NCI-H446 treated with DMSO at 0.1 percent for 48 hours (cell line): ENCODE data around the gene SETBP1.

Source experiments
- DNase-seq: peaks from one replicate; lab custom pipeline; 2025; lab: John Stamatoyannopoulos, UW

SETBP1 gene

DNA sequence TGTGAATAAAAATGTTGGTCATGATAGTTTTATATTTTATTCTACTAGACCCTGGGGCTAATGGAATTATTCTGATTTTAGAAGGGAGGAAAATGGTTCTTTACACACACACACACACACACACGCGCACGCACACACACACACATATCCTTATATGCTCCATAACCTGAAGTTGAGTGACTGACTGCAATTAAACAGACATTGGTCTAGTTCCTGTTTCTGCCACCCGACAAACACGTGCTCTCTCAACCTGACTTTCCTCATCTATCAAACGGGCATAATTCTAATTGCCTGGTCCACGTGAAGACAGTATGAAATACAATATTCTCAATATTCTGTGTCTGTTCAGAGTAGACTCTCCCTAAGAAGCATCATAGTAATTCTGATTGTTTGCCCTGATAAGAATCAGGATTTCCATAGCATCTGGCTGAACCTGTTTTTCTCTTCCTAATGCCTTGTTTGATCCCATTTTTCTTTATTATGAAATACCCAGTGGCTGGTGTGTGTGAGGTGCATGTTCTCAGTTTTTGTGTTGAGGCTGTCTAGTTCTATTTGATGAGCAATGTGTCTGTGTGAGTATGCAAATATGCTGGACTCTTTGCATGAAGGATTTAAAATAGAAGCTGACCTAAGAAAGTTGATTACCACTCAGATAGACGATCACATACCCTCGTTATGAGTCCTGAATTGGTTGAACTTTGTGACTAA, 51.0 kb downstream of the SETBP1 start:
- no peak for DNase-seq

DNA sequence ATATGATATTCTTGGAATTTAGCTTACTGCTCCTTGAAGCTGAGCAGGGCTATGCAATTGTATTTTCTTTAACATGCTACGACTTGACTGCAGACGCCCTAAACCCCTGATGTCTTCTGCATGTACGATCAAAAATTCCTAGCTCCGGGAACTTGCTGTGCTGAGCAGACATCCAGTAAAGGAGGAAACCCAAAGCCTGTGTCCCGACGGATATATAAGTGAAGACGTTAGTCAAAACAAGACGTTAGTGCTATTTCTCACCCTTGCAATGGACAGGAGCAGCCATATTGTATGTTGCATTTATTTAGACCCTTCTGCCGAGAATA, 51.5 kb downstream of the SETBP1 start:
- no peak for DNase-seq

DNA sequence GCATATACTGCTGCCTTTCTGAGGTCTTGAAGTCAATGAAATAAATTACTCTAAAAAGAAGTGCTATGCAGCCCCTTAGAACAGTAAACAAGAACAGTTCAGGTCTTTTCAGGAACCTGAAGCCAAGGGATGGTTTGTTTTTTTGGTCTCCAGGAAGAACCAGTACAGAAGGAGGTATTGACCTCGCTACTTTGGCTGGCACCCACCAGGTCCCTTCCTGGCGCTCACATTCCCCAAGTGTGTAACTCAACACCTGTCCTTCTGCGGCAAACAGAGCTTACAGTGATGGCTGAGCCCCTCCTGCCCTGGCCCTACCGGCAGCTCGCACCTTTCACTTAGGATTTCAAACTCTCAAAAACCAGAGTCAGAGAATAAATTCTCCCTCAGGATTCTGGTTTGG, 51.9 kb downstream of the SETBP1 start:
- DNase-seq, result no peak

DNA sequence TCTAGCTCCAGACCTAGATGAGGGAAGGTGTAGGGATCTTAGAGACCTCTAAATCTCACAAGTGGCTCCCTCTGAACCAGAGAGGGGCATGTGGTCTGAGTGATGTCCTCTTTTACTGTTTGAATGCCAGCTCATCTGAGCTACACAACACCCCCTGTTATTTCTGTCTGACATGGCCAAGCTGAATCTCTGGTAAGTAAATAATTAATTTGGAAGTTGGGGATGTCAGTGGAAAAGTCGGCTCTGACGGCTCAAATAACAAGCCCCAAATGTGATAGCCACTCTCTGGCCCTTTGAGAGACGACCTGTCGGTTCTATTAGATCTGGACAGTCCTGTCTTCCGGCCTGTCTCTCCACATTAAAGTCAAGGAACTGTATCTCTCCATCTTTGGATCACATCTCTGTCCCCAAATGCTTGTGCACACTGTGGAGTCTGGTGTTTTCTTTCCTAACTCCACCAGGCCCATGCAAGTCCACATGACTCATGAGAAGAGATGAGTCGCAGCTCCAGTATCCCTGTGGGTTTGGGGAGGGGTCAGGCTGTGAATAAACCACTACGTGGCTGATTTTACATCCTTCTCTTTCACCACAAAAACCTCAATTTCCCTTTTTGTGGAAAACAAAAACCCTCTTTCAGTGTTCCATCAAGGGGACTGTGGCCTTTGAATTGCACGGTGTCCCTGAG, 52.5 kb downstream of the SETBP1 start:
- DNase-seq, result no peak

DNA sequence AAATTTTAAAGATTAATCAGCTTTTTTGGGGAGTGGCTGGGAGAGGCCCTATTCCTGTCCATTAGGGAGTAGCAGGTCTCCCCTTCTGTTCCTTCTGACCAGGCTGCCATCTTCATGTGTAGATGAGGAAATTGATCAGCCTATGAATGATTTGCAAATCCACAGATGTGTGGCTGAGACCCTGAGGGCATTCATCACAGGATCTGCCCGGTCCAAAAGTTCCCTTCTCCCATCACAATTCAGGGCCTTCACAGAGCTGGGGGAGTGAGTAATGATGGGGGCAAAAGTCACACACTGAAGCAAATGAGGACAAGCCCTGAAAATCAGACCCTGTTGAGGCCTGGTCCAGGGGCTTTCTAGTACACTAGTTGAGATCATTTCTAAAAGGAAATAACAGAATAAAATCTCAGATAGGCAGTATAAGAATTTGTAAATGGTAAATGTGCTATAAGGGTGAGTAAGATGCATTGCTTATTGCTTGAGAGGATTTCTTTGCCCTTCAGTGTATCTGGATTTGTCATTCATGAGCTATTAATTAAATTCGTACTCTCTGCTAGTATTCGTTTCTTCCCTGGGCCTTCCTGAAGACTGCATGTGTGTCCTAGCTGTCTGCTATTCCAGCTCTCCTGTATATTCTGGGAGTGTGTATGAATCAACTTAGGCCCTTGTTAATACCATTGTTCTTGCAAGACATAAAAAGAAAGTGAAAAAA, 53.2 kb downstream of the SETBP1 start:
- DNase-seq, result no peak

DNA sequence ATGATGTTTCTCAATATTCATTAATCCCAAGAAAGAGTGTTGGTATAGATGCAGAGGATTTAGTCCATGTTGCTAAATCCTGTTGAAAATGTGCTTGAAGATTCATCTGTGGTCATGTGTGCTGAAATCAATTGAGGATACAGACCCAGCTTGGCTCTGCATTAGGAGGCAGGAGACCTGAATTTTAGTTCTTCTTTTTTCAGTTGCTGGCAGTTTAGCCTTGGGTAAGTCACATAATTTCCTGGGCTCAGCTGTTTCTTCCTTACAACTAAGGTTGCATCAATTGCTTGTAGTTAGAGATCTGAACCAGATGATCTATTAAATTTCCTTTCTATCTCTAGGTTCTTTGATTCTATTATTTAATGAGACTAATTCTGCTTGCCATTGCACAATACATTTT, 54.4 kb downstream of the SETBP1 start:
- DNase-seq, result no peak

DNA sequence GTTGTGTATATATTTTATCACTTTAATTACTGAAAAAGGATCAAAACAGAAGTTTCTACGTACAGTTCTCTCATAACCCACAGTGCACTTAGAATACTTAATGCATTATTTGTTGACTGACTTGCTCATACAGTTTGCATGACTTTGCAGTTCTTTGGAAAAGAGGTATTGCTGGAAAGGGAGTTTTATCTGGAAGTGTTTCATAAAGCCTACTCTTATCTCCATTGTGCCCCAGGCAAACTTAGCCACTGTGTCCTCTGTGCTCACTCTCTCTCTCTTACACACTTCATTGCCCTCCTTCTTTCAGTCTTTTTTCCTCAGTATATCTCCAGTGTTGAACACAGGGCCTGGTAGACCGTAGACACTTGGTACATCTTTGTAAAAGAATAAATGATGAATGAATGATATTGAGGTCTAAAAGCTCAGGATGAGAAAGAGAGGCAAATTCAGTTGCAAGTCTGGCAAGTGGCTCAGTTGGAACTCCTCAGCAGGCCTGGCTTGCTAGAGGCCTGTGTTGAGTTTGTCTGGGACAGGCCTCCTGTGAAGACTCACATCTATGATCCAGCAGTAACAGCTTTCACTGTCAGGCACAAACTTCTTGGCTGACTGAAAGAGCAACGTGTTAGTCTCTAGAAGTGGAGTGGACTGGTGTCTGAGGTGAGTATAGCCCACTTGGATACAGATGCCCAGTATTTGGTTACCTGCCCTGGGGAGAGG, 56.1 kb downstream of the SETBP1 start:
- DNase-seq, result no peak

DNA sequence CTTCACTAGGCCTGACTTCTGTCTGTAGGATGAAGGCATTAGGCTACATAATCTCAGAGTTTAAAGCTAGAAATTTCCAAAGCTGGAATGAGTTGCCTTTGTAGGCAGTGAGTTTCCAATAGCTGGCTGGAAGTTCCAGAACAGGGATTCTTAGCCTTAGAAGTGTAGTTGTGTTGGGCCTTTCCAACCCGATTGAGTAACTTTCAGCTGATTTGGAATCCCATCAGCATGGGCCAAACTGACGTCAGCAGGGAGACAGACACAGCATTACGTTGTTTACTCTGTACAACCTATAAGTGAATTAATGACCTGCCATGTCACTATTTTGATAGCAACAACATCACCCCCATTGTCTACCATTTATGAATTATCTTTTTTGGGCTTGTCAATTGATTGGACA, 56.9 kb downstream of the SETBP1 start:
- DNase-seq, result no peak

DNA sequence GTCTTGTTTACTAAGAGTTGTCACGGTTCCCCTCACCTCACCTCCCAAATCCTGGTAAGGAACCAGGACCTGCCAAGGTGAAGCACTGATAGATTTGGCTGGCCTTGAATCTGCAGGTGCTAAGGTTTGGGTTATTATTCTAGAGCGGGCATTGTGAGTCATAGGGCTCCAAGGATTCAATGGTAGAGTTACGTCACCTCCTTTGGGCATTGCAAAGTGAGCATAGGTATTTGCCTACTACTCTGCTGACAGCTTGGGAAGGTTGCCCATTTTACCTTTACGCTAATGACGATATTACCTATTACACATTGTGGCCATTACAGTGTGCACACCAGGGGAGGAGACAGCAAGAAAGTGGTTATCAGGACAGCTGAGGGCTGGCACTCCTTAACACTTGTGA, 59.3 kb downstream of the SETBP1 start:
- no peak for DNase-seq

DNA sequence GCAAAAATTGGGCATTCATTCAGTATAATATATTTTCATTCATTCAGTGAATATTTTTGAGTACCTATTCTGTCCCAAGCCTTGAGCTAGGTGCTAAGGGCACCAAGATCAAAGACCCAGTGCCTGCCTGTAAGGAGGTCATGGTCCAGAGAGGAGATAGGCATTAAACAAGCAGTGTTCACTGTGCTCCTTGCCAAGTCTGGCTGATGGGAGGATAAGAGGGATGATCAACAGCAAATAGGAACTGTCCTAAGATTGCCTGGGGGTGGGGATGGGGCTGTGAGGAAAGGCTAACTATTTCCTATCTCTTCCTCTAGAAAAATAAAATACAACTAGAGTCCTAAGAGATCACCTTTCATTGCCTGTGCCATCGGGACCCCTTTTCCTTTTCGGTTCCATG, 60.4 kb downstream of the SETBP1 start:
- peak; percentile 57 for DNase-seq

DNA sequence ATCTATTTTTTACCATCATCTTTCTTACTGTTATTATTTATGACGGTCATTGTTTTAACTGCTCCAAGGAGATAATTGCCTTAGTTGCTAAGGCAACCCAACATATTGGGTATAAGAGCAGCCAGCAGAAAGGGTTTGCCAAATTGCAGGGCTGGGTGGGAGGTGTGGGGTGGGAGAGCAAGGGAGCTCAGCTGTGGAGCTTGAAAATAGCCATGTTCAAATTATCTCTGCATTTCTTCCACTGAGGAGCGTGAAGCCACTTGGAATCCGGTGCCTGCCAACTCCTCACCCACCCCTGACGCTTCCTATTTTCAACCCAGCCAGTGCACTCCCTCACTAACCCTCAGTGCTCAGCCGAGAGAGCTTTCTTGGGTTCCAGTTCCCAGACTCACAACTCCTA, 60.8 kb downstream of the SETBP1 start:
- DNase-seq, result peak; percentile 71

DNA sequence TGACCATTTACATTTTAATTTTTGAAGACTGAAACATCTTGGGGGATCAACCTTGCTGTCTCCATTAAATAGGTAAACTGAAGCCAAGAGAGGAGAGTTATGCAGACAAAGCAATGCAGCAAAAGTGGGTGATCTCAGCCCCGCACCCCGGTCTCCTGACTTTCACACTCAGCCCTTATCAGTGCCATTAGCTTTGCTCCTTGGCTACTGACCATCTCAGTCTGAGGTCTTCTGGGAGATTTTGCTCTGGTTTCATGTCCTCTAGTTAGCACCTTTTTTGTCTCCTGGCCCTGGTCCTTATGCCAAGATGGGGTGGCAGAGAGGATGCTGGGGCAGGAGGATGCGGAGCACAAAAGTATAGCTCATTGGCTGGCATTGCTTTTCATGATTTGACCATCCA, 61.4 kb downstream of the SETBP1 start:
- DNase-seq, result no peak

DNA sequence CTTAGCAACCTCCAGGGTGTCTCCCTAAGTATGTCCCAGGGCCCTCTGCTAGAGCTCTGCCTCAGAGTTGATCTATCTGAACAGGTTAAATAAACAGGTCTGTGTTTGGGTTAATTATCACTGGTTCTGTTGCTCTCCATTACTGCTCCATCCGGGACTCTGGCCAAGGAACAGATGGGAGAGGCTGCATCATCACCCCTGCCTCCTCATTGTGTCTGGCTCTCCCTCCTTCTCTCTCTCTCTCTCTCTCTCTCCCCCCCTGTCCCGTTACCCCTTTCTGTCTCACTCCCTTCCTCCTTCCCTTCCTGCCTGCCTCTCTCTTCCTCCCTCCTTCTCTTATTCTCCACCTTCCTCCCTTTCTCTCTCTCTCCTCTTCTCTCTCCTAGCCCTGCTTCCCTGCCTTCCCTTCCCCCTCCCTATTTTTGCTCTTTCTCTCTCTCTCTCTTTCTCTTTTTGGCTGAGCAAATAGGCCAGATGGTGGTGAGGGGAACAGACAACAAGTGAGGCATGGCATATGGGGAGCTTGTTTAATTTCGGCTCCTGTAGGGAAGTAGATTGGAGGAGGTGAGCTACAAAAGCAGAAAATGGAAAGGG, 62.1 kb downstream of the SETBP1 start:
- DNase-seq, result peak; percentile 96

DNA sequence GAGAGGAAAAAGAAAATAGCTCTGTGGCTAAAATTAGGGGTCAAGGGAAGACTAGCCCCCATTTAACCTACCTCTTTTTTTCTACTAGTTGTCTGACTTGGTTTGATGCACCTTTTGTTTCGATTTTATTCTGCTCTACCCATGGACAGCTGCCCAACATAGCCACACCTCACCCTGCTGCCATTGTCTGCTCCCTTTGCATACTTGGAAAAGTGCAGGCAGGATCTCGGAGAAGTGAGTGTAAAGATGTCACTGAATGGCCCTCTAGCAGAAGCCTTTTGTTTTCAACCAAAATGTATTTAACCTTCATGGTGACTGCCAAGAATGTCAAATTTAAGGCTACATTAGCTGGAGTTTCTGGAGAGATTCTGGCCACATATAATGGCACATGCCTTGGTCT, 62.9 kb downstream of the SETBP1 start:
- DNase-seq, result peak; percentile 42

DNA sequence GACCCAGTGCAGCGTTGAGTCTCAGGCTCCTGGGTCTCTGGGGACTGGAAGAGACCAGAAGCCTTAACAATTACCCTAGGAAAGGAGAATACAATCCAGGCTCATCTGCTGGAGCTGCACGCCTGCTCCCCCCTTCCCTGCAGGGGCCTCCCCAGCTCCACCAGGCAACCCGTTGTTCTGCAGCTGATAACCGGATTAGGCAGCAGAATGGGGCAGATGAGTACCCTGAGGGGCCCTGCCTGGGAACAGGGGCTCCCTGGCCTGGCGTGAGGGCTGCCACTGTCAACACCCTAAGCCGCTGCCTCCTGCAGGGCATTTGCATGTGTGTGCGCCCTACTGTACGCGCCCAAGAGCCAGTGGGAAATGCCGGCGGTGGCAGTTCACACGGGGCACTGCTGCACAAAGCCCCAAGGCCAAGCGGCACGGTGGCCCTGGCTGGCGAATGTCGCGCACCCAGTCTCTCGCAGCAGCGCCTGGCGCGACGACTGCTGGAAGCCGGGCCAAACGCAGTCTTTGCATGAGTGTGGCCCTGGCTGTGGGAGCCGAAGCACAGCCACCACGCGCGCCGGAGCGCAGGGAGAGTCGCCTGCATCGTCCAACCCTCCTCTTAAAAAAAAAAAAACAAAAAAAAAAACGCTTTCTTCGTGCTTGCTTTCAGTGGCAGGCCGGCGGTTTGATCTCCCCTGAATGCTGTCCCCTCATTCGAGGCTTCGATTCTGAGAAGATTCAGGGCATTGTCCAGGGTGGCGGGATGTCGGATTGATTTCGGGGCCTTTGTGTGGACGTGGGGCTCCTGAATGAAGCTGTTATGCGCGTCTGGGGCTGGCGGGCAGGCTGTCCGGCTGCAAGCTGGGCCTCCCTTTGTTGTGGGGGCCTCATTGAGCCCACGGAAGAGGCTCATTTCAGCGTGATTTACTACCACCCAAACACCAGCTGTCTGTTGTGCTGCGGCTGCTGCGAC, 63.8 kb downstream of the SETBP1 start:
- no peak for DNase-seq

DNA sequence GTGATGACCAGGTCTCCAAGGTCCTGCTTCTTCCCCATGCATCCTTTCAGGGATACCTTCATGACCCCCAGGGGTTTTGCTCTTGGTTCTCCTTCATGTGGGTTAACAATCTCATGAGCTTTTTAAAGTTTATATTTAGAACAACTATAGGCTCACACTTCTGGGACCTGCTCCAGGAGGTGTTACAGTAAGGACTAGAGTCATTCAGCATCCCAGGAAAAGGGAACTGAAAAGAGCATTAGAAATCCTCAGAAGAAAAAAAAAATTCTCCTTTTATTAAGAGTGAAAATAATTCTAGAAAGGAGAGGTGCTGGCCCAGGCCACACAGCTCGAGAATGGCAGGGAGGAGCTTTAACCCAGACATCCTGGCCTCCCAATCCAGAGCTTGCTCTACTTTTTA, 66.5 kb downstream of the SETBP1 start:
- no peak for DNase-seq

DNA sequence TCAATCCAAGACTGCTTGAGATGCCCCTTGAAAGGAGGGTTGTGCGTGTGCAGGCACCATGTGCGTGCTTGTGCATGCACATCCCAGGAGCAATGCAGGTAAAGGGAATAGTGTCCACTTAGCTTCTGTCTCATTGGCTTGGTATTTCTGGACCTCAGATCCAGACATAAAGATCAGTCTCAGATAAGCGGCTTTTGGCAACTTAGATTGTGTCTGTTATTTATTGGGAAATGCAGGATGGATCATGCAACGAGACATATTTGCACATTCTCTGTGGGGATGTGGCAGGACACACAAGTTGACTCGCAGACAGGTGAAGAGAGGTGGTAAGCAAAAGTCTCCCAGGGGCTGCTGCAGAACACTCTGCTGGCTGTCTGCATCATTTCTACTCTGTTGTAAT, 67.9 kb downstream of the SETBP1 start:
- DNase-seq, result no peak

DNA sequence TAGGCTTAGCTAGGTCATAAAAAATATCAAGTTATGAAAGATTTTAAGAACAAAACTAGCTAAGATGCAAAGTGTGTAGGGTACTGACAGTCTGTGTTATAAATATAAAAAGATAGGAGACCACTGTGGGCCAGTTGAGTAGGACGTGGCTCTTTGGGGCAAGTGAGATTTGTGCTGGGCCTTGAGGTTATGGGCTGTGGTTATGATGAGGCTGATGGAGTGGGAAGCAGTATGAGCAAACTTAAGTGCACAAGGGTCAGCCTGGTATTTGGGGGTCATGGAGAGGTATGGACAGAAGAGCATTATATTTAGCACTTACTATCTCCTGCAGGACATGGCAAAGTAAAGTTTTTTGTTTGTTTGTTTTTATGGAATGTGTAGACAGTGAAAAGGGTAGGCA, 70.1 kb downstream of the SETBP1 start:
- no peak for DNase-seq

DNA sequence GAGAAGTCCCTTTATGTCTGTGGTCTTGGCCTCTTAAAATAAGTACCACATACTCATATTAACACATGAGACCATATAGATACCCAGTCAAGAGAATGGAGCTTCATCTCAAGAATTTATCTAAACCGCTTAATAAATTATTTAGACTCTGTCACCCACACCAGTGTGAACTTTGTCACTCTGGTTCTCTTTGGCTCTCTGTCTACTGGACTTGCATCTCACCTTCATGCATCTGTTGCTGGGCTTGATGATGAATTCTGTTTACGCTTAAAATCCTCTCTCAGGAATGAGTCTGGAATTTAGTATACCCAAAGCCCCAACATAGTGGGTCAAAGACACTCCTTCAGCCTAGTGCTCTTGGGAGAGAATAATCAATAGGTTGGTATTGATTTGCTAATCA, 73.9 kb downstream of the SETBP1 start:
- DNase-seq, result no peak

DNA sequence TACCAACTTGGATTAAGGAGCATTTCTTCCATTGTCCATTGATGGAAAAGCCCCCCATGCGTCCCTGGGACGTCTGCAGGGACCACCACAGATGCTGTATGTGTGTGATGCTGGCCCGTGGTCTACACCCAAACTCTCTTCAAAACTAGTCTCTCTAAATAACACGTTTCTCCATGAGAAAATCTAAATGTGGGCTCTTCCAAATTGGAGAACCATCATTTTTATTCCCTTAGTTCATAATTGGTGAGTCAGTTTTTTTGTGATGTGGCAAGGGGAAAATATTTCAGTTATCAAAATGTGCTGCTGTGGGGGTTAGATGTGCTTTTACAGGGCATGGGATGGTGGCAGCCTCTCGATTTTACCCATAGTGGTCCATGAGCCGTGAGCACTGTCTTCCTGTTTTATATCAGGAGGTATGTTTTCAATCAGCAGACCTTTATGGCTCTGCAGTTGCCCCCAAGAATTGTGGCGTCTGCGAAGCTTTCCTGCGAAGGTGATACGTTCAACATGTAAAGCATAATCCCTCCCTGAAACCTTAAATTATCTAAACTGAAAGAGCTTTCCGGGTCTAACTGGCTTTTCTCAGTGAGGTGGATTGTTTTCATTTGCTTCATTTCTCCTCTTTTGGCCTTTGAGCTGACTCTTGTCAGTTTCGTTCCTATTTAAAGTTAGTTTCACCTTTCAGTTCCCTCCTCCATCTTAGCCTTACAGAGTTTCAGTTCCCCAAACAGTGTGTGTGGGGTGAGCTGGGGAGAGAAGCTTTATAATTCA, 78.4 kb downstream of the SETBP1 start:
- no peak for DNase-seq
